ENCODE data around the gene DMD.

DNA sequence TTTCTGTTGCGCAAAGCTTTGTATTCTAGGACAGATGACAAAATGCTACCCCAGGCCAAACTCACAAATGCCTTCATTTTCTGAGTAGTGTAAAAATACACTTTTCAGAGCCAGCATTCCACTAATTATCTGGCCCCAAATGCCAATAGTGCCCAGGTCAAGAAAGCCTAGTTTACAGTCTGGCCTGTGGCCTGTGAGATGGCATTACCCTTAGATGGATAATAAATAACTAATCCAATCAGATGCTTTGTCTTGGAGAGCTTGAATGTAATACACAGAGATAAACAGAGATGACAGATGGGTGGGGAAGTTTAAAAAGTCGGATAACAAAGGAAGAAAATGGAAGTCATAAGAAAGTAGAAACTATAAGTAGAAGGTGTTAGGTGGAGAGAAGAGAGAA lies 1874.9 kb downstream of the DMD start:
- TF ChIP-seq, protein P1, sequence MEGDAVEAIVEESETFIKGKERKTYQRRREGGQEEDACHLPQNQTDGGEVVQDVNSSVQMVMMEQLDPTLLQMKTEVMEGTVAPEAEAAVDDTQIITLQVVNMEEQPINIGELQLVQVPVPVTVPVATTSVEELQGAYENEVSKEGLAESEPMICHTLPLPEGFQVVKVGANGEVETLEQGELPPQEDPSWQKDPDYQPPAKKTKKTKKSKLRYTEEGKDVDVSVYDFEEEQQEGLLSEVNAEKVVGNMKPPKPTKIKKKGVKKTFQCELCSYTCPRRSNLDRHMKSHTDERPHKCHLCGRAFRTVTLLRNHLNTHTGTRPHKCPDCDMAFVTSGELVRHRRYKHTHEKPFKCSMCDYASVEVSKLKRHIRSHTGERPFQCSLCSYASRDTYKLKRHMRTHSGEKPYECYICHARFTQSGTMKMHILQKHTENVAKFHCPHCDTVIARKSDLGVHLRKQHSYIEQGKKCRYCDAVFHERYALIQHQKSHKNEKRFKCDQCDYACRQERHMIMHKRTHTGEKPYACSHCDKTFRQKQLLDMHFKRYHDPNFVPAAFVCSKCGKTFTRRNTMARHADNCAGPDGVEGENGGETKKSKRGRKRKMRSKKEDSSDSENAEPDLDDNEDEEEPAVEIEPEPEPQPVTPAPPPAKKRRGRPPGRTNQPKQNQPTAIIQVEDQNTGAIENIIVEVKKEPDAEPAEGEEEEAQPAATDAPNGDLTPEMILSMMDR (IDR thresholded peaks at IDR 0.05): no peak
- TF ChIP-seq POLR2A (IDR thresholded peaks at IDR 0.05): no peak

Measured in sigmoid colon (tissue), 3 donors.